SKM-1 (cell line): ENCODE results near the gene CBLL1.
A peak's percentile ranks its signal among the peaks of the same experiment; 100 is the strongest.

Experiments
- DNase-seq: peaks from one replicate; lab custom pipeline; 2025; ENCODE audit not compliant: unreplicated experiment; lab: John Stamatoyannopoulos, UW

Gene CBLL1, protein sequence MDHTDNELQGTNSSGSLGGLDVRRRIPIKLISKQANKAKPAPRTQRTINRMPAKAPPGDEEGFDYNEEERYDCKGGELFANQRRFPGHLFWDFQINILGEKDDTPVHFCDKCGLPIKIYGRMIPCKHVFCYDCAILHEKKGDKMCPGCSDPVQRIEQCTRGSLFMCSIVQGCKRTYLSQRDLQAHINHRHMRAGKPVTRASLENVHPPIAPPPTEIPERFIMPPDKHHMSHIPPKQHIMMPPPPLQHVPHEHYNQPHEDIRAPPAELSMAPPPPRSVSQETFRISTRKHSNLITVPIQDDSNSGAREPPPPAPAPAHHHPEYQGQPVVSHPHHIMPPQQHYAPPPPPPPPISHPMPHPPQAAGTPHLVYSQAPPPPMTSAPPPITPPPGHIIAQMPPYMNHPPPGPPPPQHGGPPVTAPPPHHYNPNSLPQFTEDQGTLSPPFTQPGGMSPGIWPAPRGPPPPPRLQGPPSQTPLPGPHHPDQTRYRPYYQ

DNA sequence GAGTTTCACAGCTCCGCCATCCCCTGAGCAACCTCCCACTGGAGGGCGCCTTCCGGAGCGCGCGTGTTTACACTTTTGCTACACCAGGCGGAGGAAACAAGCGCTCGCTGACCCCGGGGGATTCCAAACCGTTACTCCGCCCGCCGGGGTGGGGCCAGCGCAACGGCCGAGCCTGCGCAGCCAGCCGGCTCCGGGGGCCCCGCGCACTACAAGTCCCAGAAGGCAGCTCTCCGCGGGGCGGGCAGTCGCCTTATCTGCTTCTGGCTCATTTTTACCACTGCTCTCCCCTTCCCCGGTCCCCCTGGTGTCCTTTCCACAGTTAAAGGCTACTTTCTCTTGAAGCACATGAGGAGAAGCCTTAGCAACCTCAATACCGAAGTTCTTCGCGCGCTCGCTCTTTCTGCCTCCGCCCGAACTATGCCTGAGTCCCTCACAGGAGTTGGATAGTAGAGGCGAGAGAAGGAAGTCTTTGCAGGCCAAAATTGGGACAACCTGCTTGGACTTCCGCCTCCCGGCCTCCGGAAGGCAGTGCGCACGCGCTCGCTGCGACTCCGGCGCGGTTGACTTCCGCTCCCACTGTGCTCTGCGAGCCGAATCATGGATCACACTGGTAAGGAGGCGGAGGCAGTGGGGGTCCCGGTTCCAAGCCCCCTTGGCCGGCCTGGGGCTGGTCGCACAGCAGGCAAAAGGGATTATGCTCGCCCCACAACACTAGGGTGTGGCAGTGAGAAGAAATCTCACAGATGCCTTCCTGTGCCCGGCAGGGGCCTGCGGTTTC is at the start of gene CBLL1:
Gene CBLL1 (plus strand): TSS at position 576 of the 778 bp plus-strand sequence. CDS start 22 bp downstream, at position 598.
- DNase-seq, result peak; percentile 91

DNA sequence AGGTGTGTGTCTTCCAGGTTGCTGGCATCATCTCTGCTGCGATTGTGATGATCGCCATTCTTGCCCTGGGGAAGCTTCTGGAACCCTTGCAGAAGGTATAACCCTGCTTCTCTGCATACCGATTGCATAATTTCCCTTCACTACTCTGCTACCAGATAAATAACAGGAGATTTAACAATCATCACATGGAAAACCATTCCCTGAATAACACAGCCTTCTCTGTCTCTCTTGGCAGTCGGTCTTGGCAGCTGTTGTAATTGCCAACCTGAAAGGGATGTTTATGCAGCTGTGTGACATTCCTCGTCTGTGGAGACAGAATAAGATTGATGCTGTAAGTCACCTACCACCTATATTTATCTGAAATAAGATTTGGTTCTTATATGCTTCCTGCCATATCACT is 49.6 kb upstream of the CBLL1 start:
- no peak for DNase-seq

DNA sequence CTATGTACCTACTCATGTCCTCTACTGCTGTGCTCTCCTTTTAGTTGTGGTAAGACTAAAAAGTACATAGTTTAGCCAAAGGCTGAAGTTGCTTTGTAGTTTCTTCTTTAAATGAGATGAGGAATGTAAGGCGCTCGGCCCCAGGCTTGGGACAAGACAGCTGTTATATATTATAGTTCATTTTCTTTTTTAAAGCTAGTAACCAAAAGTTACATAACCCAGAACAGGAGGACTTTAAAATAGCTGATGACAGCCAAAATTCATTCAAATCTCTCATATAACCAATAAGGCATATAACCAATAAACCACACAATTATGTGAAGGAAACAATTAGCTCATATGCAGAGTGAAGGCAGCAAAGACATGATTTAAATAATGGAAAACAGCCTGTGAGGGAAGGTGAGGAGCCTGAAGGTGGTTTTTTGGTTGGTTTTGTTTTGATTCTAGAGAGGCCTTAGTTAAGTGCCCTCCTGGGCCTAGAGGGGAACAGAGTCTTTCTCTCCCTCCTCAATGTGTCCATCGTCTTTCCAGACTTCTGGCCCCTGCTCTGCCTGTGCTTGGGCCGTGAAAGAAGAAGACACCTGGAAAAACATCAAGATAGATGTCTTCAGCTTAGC is 47.5 kb upstream of the CBLL1 start:
- DNase-seq, result no peak

DNA sequence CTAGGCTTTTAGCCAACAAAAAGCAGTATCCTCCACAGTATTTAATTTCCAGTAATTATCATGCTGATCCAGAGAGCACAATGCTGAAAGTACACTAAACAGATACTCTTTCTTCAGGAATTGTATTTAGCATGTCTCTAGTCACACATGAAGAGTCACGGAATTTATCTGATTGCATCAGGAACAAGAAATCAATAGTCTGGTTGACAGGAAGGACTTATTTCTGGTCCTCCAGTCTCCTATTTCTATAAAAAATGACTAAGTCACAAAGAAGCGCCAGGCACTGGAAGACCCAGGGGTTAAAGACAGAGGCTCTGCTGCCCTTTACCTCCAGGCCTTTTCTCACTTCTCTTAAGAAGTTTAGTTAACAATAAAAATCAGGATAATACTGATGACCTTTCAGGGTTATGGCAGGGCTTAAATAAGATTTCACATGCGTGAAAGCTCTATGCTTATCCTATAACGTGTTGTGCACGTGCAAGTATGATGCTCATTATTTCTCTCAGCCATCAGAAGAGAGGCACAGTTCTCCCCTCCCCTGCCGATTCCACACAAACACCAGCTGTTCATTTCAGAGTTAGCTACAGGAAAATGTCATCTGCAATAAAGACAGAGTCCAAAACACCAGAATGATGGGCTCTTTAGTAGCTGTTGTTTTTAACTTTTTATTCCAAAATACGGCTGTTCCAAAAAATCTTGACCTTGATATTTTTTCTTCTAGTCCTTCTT is 46.5 kb upstream of the CBLL1 start:
- DNase-seq, result no peak

DNA sequence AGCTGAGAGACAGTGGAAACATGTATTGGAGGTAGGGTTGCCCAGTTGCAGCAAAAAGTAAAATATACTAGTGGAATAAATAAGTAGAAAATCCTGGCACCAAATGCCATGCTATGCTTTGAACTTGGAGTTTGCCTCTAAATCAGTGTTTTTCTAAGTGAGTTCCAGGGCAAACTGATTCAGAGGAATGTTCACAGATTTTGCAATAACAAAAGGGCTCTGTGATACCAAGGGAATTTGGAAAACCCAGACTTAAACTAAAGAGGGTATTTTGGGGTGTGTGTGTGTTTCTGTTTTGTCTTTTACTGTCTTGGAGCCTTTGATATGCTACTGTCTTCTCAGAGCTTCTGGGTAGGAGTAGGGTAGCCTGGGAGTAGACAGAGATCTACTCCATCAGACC is 43.4 kb upstream of the CBLL1 start:
- no peak for DNase-seq

DNA sequence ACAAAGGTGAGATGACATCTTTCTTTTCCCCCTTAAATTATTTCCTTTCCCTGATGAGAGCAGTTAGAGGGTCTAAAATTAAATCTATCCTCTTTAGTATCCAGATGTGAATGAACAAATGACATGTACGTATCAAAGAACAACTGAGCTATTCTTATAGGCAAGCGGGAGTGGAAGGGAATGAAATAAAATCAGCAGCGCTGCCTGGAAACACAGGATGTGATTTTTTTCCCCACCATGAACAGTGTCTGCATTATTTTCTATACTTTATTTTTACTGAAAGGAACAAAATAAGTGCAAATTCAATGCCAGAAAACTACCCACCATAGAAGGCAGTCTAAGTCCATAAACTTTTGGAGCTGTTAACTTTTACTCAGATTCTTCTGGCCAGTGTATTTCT is 42.8 kb upstream of the CBLL1 start:
- no peak for DNase-seq

DNA sequence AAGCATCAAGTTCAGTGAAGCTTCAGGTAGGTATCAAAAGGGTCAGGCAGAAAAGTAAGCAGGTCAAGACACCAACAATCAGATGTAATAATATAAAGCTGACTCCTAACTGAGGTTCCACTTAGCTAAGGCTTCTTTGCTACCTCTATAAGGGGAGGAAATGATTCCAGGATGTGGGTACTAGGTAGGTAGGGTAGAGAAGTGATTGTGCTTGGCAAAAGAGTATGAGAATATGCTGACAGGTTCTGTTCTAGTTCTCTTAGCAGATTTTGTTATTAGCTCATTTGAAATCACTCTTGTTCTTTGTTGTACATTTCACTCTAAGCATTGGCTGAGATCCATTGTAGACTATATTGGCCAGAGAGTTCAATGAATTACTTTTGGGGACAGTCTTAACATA is 40.7 kb upstream of the CBLL1 start:
- DNase-seq, result no peak

DNA sequence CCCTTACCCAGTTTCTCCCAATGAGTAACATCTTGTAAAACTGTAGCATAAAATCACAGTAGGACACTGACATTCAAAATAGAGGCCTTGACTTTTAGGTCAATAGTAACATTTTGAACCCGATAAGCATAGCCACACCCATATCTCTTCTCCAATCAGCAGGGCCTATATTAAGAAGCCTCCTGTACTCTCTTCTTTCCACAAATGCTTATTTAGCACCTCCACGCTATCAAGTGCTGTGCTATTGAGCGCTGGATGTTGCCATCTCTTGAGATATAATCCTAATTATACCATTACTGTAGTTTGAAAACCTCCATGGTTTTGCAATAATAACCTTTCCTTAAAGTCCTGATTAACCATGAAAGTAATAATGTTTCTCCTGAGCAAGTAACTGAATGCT is 40.1 kb upstream of the CBLL1 start:
- no peak for DNase-seq

DNA sequence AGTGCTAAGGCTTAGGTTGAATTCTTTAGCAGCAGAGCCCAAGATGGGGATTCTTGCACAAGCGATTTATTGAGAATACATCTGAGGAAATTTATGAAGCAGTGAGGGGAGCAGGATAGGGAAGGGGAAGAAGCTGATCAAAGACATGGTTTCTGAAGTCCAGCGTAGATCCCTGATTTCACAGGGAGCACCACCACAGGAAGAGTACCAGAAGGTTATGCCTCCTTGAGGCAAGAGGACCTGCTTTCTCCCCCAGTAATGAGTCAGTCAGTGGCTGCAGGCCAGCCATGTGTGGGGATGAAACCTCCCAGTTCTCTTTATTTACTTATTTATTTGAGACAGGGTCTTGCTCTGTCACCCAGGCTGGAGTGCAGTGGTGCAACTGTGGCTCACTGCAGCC is 35.0 kb upstream of the CBLL1 start:
- DNase-seq, result no peak

DNA sequence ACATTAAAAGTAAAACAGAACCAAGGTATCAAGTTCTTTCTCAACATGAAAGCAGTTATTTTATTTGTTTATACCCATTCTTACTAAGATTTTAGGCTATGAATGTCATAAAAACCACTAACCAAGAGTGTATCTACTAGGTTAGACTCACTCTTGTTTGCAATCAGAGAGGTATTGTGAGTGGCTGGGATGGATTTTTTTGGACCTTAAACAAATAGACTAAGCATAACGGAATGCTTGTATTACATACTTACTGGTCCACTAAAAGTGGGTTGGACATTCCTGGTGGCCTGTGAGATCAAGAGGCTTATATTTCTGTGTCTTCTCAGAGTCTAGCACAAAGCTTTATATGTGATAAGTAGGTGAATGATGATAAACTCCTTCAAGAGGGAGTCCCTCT is 32.6 kb upstream of the CBLL1 start:
- DNase-seq, result no peak

DNA sequence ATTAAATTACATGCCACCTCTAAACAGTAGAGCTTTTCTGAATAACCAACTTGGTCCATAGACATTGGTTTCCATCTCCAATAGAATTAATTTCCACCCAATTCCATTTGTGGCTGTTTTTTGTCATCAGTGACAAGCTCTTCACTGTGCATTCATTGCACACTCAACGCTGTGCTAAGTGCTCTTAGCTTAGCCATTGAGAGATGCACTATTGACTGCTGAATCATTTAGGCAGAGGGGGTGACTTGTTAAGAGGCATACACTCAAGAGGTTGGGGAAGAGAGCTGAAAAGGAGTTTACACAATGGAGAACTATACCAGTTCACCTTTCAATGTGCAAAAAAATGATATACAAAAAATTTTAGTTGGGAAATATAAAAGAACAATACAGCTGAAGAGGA is 31.9 kb upstream of the CBLL1 start:
- DNase-seq, result no peak

DNA sequence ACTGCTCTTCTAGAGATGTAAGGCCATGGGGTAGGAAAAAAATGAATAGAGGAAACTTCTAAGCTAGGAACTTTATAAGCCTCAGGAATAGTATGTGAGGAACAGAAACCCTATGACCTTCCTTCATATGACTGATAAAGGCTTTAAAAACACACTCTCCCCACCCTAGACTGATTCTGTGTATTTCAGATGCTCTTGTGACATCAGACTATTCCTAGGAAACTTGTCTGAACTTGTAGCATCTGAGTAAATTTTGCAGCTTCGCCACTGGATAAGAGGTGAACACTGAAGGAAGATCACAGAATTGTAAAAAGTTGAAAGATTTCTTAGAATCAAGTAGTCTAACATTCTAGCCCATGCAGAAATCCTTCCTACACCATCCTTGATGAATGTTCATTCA is 31.0 kb upstream of the CBLL1 start:
- no peak for DNase-seq

DNA sequence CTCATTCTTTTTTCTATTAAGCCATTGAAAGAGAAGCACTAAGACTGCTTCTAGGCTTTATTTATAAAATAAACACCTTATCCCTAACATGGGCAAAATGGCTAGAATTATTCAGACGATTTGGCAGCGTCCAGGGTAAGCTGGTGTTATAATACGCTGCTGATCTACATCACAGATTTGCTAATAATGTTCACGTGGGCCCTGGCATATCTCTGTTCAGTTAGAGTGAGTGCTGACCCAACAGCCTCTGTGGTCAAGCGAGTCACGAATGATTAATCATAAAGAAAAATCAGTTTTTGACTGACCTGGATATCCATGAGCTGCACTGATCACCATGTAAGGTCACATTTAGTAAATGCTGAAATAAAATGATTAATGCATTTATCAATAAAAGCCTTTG is 28.4 kb upstream of the CBLL1 start:
- no peak for DNase-seq

DNA sequence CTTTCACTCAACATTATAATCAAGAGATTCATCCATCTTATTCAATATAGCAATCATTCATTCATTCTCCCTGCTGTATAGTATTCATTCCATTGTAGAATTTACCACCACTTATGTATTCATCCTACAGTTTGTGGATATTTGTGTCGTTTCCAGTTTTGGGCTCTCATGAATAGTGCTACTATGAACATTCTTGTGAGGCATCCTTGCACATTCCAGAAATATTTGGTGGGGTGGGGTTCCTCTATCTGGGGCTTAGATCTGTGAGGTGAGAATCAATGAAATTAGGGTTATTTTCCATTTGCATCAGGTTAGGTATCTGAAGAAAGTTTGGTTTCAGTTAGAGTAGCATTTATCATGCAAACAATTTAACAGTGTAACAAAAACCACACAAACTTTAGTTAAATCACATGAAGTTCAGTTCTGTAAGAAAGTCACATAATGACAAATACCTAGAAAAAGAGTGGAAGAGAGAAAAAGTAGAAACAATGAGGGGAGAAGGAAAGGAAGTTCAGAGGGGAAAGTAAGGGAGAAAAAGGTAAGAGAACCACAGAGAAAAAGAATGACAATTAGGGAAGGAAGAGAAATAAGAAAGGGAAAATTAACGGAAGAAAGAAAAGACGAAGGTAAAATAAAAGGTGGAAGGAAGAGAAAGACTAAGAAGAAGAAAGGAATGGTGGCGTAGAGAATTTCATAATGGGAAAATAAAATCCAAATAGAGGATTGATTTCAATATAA is 25.3 kb upstream of the CBLL1 start:
- DNase-seq, result no peak

DNA sequence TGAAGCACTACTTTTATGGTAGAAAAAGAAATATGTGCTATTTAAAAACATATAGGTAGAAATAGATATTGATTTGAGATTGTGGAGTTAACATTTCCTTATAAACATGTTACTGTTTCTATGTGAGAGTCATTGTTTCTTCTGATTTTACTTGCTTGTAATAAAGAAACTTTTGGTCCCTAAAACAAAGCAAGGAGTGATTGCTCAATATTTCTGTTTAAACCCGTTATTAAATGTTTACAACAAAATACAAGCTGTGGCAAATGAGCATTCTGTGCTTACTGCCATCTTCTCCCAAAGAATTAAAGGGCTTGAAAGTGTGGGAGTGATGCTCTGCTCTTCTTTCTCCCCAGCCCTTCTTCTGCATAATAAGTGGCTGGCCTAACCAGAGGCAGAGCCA is 22.7 kb upstream of the CBLL1 start:
- no peak for DNase-seq

DNA sequence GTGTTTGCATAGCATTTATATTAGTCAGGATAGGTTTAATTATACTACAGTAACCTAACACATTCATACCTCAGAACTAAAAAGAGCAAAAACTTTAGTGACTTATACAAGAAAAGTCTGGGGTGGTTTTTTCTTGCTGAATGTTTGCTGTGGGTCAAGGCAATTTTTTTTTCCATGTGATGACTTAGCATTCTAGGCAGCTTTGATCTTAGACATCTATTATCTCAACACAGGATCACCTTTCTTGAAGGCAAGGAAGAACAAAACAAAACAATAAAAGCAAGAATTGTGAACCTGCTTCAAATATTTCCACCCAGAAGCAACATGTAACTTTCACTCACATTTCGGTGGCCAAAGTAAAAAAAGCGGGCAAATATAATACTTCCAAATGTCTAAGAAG is 20.7 kb upstream of the CBLL1 start:
- DNase-seq, result no peak

DNA sequence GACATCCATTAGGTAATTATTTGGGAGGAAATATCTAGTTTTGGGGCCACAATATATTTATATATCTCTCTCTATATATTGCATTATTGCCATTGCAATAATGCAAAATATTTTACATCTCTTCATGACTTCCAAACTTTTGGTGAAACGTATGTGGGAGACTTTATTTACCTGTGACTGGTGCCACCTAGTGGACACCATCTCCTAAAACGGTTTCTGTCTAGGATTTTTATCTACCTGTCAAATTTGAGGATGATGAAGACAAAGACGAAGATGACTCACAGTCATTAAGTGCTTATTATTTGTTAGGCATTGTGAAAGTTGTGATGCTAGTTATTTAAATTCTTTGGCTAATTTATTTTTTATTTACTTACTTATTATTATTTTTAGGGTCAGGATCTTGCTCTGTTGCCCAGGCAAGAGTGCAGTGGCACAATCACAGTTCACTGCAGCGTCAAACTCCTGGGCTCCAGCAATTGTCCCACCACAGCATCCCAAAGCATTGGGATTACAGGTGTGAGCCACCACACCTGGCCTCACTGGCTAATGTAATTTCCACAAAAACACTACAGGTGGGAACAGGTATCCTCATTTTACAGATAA is 18.7 kb upstream of the CBLL1 start:
- DNase-seq, result peak; percentile 44

DNA sequence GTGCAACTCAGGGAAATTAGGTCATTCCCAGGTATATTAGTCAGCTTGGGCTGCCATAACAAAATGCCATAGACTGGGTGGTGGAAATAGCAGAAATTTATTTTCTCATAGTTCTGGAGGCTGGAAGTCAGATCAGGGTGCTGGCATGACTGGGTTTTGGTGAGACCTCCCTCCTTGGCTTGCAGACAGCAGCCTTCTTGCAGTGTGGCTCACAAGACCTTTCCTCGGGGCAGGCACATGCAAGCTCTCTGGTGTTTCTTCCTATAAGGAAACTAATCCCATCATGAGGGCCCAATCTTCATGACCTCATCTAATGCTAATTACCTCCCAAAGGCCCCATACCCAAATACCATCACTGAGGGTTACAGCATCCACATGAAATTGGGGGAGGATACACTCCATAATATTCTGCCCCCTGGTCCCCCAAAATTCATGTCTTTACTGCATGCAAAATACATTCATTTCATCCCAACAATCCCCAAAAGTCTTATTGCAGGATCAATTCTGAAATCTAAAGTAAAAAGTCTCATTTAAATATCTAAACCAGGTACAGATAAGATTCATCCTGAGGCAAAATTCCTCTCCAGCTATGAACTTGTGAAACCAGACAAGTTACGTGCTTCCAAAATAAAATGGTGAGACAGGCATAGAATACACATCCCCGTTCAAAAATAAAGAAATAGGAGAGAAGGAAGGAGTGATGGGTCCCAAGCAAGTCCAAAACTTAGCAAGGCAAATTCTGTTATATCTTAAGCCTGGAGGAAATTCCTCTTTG is 17.4 kb upstream of the CBLL1 start:
- DNase-seq, result no peak

DNA sequence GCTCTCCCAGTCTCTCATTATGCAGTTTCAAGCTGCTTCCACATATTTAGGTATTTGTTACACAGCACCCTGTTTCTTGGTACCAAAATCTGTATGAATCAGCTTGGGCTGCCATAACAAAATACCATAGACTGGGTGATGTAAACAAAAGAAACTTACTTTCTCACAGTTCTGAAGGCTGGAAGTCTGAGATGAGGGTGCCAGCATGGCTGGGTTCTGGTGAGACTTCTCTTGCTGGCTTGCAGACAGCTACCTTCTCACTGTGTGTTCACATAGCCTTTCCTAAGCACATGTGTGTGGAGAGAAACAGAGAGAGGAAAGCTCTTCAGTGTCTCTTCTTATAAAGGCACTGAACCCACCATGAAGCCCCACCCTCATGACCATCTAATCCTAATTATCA is 15.7 kb upstream of the CBLL1 start:
- DNase-seq, result no peak
